HEK293T (cell line): ENCODE data around the gene TBL1X.

Experiments used
- CTCF ChIA-PET: fragments of 350-600 bp; formaldehyde crosslinking; extraction: SDS; loops from one replicate; lab custom pipeline; 2021; ENCODE audit warnings: antibody characterized with exemption, inconsistent platforms; lab: Yijun Ruan, JAX
- POLR2A ChIA-PET: fragments of 350-600 bp; formaldehyde crosslinking; extraction: SDS; loops from one replicate; lab custom pipeline; 2020; ENCODE audit warnings: antibody characterized with exemption, inconsistent platforms; lab: Yijun Ruan, JAX
- DNase-seq: peaks from one replicate; pipeline ENCODE4 v3.0.0; 2012; ENCODE audit warnings: mixed read lengths; ENCODE audit errors: extremely low spot score
- ARNT ChIP-seq: fragments of 450-650 bp; IDR thresholded peaks from 2 replicates; pipeline ENCODE4 v1.6.1; 2017; ENCODE audit warnings: mild to moderate bottlenecking
- BHLHE40 ChIP-seq: fragments of 450-650 bp; IDR thresholded peaks from 2 replicates; pipeline ENCODE4 v1.6.1; 2016; ENCODE audit warnings: mild to moderate bottlenecking, moderate library complexity, borderline replicate concordance
- CTBP1 ChIP-seq: fragments of 450-650 bp; IDR thresholded peaks from 2 replicates; pipeline ENCODE4 v1.6.1; 2016; ENCODE audit warnings: borderline replicate concordance
- ELF4 ChIP-seq: fragments of 450-650 bp; IDR thresholded peaks from 2 replicates; pipeline ENCODE4 v1.6.1; 2017; ENCODE audit warnings: antibody characterized with exemption
- FOXA1 ChIP-seq: fragments of 450-650 bp; IDR thresholded peaks from 2 replicates; pipeline ENCODE4 v1.6.1; 2016; ENCODE audit warnings: mild to moderate bottlenecking
- FOXK2 ChIP-seq: fragments of 450-650 bp; IDR thresholded peaks from 2 replicates; pipeline ENCODE4 v1.6.1; 2016; ENCODE audit warnings: mild to moderate bottlenecking
- FOXM1 ChIP-seq: fragments of 450-650 bp; IDR thresholded peaks from 2 replicates; pipeline ENCODE4 v1.6.1; 2017; ENCODE audit warnings: mild to moderate bottlenecking, borderline replicate concordance
- HDGF ChIP-seq: fragments of 450-650 bp; IDR thresholded peaks from 2 replicates; pipeline ENCODE4 v1.6.1; 2017; ENCODE audit warnings: antibody characterized with exemption, borderline replicate concordance
- L3MBTL2 ChIP-seq: fragments of 450-650 bp; conservative IDR thresholded peaks from 2 replicates; pipeline ENCODE4 v1.6.1; 2016; ENCODE audit warnings: mild to moderate bottlenecking
- LEF1 ChIP-seq: fragments of 450-650 bp; IDR thresholded peaks from 2 replicates; pipeline ENCODE4 v1.6.1; 2017; ENCODE audit warnings: mild to moderate bottlenecking, borderline replicate concordance
- NFRKB ChIP-seq: fragments of 450-650 bp; IDR thresholded peaks from 2 replicates; pipeline ENCODE4 v1.6.1; 2016; ENCODE audit warnings: mild to moderate bottlenecking, moderate library complexity
- PKNOX1 ChIP-seq: fragments of 450-650 bp; IDR thresholded peaks from 2 replicates; pipeline ENCODE4 v1.6.1; 2016
- SP1 ChIP-seq: fragments of 450-650 bp; IDR thresholded peaks from 2 replicates; pipeline ENCODE4 v1.6.1; 2017
- SUZ12 ChIP-seq: fragments of 450-650 bp; IDR thresholded peaks from 2 replicates; pipeline ENCODE4 v1.6.1; 2016; ENCODE audit warnings: mild to moderate bottlenecking
- TARDBP ChIP-seq: fragments of 450-650 bp; IDR thresholded peaks from 2 replicates; pipeline ENCODE4 v1.6.1; 2016
- ZNF384 ChIP-seq: fragments of 450-650 bp; IDR thresholded peaks from 2 replicates; pipeline ENCODE4 v1.6.1; 2016

TBL1X gene

GRCh38 chrX:9647431-9647830 lies 182.6 kb downstream of the TBL1X start:
- POLR2A ChIA-PET, result no interaction called here
- CTCF ChIA-PET, result no interaction called here
- no peak for TF ChIP-seq HDGF
- no peak for TF ChIP-seq FOXA1
- no peak for TF ChIP-seq ZNF384
- TF ChIP-seq PKNOX1, result no peak
- no peak for TF ChIP-seq CTBP1
- no peak for TF ChIP-seq LEF1
- TF ChIP-seq ELF4, result no peak
- TF ChIP-seq TARDBP, result no peak
- TF ChIP-seq BHLHE40, result no peak
- TF ChIP-seq FOXM1, result no peak
- TF ChIP-seq L3MBTL2, result no peak
- no peak for DNase-seq

GRCh38 chrX:9650091-9650490 lies 185.2 kb downstream of the TBL1X start:
- no peak for TF ChIP-seq HDGF
- no peak for TF ChIP-seq SP1
- no peak for TF ChIP-seq TARDBP
- no peak for TF ChIP-seq PKNOX1
- no peak for TF ChIP-seq L3MBTL2
- no peak for TF ChIP-seq ARNT
- TF ChIP-seq FOXA1, result no peak
- no peak for TF ChIP-seq CTBP1
- TF ChIP-seq FOXM1, result no peak
- TF ChIP-seq ZNF384, result no peak
- no peak for TF ChIP-seq ELF4
- no peak for TF ChIP-seq BHLHE40
- no peak for TF ChIP-seq FOXK2
- no peak for TF ChIP-seq NFRKB
- TF ChIP-seq LEF1, result no peak
- TF ChIP-seq SUZ12, result no peak
- CTCF ChIA-PET, result no interaction called here
- POLR2A ChIA-PET, result no interaction called here
- no peak for DNase-seq

- no peak for DNase-seq
- CTCF ChIA-PET, result no interaction called here
- TF ChIP-seq HDGF (no peak), SP1 (no peak), BHLHE40 (no peak), LEF1 (no peak), ZNF384 (no peak), PKNOX1 (no peak), ELF4 (no peak), ARNT (no peak), FOXA1 (no peak), CTBP1 (no peak), SUZ12 (no peak), FOXM1 (no peak), TARDBP (no peak), FOXK2 (no peak), L3MBTL2 (no peak), NFRKB (no peak)
- POLR2A ChIA-PET, result no interaction called here
These were observed 186.9 kb downstream of the TBL1X start for GRCh38 chrX:9651737-9652136.

- ChIA-PET POLR2A (no interaction called here), CTCF (no interaction called here)
- DNase-seq, result no peak
- TF ChIP-seq ELF4, result no peak
- no peak for TF ChIP-seq FOXA1
- TF ChIP-seq HDGF, result no peak
- TF ChIP-seq LEF1, result no peak
- TF ChIP-seq PKNOX1, result no peak
- TF ChIP-seq FOXM1, result no peak
- TF ChIP-seq CTBP1, result no peak
- TF ChIP-seq SP1, result no peak
- TF ChIP-seq FOXK2, result no peak
- TF ChIP-seq TARDBP, result no peak
- TF ChIP-seq BHLHE40, result no peak
- no peak for TF ChIP-seq NFRKB
- TF ChIP-seq ZNF384, result no peak
- TF ChIP-seq L3MBTL2, result no peak
- no peak for TF ChIP-seq SUZ12
These were observed 190.1 kb downstream of the TBL1X start for GRCh38 chrX:9654929-9655328.

DNA sequence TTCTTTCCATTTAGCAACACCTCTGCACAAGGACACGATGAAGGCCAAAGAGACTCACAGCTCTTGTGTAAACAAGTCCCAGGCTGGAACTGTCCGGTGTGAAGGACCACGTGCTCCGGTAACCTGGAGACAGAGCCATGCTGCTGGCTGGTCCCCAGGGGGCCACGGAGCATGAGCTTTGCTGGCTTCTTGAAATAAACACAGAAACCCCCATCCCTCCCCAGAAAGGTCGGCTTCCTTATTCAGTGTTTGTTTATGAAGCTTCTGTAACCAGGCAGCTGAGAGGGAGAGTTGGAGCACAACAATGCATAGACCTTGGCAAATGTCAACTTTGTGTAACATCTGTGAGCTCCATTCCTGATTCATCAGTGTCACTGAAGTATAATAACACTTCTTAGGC lies 191.4 kb downstream of the TBL1X start:
- TF ChIP-seq FOXA1, result no peak
- no peak for TF ChIP-seq LEF1
- no peak for TF ChIP-seq FOXM1
- no peak for TF ChIP-seq PKNOX1
- no peak for TF ChIP-seq CTBP1
- TF ChIP-seq ELF4, result no peak
- TF ChIP-seq ZNF384, result no peak
- no peak for TF ChIP-seq BHLHE40
- no peak for TF ChIP-seq ARNT
- TF ChIP-seq L3MBTL2, result no peak
- no peak for TF ChIP-seq HDGF
- no peak for TF ChIP-seq FOXK2
- TF ChIP-seq TARDBP, result no peak
- no peak for TF ChIP-seq NFRKB
- no peak for TF ChIP-seq SP1
- POLR2A ChIA-PET, result no interaction called here
- DNase-seq, result no peak
- CTCF ChIA-PET, result no interaction called here
